ENCODE results near the gene SYDE2.

SYDE2 gene

DNA sequence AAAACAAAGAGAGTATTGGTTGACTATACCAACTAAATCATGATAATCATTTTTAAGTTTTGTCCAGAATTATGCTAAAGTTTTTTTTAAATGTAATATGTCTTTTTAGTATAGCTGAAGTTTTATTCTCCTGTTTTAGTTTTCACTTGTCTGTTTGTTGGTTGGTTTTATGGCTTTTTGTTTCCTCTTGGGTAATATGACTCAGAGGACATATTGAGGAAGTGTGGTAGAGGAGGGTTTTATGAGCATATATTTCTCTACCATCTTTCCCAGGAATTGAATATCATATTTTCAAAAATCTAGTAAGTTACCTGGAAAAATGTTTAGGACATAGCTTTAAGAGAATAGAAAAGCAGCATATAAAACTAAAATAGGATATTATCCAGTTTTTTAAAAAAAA lies 84.0 kb downstream of the SYDE2 start:
- DNase-seq = no peak

DNA sequence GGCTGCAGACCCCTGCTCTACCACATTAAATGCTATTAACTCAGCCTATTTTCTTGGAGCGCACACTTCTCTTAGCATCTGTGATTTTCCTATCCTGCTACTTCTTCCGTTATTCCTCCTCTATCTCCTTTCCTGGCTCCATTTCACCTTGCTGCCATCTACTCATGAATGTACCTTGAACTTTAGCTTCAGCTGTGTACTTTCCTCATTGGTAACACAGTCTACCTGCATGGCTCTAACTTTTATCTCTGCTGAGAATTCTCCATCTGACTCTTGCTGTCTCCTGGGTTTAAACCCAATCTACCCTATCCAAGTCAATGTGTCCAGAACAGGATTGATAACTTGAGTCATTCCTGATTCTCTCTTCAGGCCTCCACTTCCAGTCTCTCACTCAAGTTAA lies 84.9 kb downstream of the SYDE2 start:
- no peak for DNase-seq

DNA sequence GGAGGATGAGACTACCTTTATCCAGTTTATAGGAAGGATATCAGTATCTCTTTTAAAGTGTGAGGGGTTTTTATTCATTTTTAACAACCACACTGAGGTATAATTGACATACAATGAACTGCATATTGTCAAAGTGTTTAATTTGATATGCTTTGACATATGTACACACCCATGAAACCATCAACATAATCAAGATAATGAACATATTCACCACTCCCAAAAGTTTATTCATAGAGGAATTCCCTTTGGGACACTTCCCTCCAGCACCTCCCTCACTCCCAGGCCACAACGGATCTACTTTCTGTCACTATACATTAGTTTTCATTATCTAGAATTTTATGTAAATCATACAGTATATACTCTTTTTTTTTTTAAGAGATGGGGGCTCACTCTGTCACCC lies 89.1 kb downstream of the SYDE2 start:
- no peak for DNase-seq

DNA sequence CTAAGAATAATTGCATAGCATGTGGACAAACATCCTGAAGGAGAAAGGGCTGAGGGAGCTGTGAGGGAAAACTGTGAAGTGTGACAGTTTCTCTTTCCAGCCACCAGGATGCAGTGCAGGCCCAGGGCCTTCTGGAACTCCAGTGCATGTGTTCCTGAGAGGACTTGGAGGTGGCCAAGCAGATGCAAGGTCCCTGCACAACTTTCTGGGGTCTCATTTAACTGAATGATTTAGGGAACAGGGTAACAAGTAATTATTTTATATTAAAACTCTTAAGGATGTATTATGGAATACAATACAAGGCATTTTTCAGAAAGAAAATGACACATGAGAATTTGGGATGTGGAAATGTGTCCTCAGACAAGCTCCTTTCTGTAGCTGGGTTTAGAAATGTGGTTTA lies 91.3 kb downstream of the SYDE2 start:
- DNase-seq = peak; percentile 15
